ENCODE data around the gene LRRC8D.

- TF ChIP-seq, protein P1, sequence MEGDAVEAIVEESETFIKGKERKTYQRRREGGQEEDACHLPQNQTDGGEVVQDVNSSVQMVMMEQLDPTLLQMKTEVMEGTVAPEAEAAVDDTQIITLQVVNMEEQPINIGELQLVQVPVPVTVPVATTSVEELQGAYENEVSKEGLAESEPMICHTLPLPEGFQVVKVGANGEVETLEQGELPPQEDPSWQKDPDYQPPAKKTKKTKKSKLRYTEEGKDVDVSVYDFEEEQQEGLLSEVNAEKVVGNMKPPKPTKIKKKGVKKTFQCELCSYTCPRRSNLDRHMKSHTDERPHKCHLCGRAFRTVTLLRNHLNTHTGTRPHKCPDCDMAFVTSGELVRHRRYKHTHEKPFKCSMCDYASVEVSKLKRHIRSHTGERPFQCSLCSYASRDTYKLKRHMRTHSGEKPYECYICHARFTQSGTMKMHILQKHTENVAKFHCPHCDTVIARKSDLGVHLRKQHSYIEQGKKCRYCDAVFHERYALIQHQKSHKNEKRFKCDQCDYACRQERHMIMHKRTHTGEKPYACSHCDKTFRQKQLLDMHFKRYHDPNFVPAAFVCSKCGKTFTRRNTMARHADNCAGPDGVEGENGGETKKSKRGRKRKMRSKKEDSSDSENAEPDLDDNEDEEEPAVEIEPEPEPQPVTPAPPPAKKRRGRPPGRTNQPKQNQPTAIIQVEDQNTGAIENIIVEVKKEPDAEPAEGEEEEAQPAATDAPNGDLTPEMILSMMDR (IDR thresholded peaks at IDR 0.05; ENCODE audit: low read depth, low read length), result no peak
- TF ChIP-seq POLR2A (IDR thresholded peaks at IDR 0.05; ENCODE audit: extremely low read depth, insufficient read length), result no peak
Observed at GRCh38 chr1:89892816-89893215, 72.0 kb downstream of the LRRC8D start.
